Measurements from ENCODE around the gene KCNJ18.
"Not testable (repeated sequence)": the region's sequence is repeated elsewhere in the genome, so short reads cannot be mapped to it uniquely, and the experiment has no call there.

The KCNJ18 gene

GRCh38 chr17:21702940-21703640 is 10.8 kb downstream of the KCNJ18 start:
- DNase-seq (ENCODE audit: low read depth in 2 of 2): not testable (repeated sequence)

GRCh38 chr17:21703891-21704872 is 11.9 kb downstream of the KCNJ18 start:
- not testable (repeated sequence) for DNase-seq (ENCODE audit: low read depth in 2 of 2)

- DNase-seq (ENCODE audit: low read depth in 2 of 2): no peak
Measured at GRCh38 chr17:21705021-21705601, 12.8 kb downstream of the KCNJ18 start.

- not testable (repeated sequence) for DNase-seq (ENCODE audit: low read depth in 2 of 2)
Measured at GRCh38 chr17:21705746-21706145, 13.4 kb downstream of the KCNJ18 start.

DNA sequence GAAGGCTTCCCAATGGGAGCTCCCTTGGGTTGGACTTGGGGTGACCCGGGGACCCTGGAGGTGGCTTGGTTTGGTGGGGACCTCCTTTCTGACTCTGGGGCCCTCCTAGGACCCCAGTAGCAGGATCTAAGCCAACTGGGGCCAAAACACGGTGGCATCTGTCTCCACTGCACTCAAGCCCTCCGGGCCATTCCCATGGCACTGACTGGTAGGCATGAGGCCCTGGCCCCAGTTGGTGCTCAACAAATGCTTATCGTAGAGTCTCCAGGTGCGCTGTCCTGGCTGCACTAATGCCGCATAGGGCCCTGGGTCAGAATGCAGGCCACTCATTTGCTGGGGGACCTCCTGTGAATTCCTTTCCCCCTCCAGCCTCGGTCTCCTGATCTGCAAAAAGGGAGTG is 14.2 kb downstream of the KCNJ18 start:
- not testable (repeated sequence) for DNase-seq (ENCODE audit: low read depth in 2 of 2)

DNA sequence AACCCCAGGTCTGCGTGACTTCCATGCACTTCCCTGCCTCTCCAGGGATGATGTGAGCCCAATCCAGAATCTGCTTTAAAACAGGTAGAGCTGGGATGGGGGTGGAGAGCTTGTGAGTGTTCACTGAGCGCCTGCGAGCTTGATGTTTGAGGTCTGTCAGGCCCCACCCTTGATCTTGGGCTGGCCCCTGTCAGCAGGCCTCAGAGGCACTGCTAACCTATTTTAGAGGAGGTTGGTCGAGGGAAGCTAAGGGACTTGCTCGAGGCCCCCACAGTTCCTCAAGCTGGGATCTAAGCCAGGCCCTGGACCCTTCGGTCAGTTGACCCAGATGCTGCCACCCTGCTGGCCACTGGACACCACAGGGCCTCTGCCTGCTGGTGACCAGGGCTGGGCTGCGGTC is 14.8 kb downstream of the KCNJ18 start:
- DNase-seq (ENCODE audit: low read depth in 2 of 2): not testable (repeated sequence)

- DNase-seq (ENCODE audit: low read depth in 2 of 2): not testable (repeated sequence)
Measured at GRCh38 chr17:21707711-21708611, 15.6 kb downstream of the KCNJ18 start.

- DNase-seq (ENCODE audit: low read depth in 2 of 2): not testable (repeated sequence)
Measured at GRCh38 chr17:21708612-21709535, 16.6 kb downstream of the KCNJ18 start.

GRCh38 chr17:21709994-21710393 is 17.7 kb downstream of the KCNJ18 start:
- not testable (repeated sequence) for DNase-seq (ENCODE audit: low read depth in 2 of 2)

GRCh38 chr17:21710486-21710885 is 18.2 kb downstream of the KCNJ18 start:
- not testable (repeated sequence) for DNase-seq (ENCODE audit: low read depth in 2 of 2)

DNA sequence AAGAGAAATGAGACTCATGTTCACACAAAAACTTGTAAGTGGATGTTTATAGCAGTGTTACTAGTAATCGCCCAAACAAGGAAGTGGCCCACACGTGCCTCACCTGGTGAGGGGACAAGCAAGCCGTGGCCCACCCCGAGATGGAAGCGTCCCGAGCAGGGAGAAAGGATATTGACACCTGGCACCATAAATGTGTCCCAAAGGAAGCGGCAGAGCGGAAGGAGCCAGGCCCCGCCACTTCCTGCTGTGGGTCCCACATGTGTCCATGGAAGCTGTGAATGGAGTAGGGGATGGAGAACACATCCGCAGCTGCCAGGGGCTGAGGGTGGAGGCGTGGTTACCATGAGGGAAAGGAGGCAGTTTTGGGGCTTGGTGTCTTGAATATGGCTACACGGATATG is 18.9 kb downstream of the KCNJ18 start:
- DNase-seq (ENCODE audit: low read depth in 2 of 2): no peak

- DNase-seq (ENCODE audit: low read depth in 2 of 2): not testable (repeated sequence)
Measured at GRCh38 chr17:21713020-21713419, 20.7 kb downstream of the KCNJ18 start.

DNA sequence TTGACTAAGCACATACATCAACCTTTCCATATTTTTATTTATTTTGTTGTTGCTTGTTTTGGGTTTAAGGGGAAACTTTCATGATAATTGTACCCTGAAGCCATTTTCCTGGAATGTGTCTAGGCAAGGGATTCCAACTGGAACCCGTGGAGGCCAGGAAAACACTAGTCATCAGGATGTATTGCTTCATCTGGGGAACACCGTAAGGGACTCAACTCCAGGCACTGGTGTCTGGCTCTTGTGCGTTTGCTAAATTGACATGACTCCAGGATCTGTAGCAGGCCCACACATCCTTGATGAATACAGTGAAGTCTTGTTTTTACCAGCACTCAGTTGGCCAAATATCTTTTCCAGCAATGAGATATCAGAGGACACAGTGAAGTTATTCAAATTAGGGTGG is 21.3 kb downstream of the KCNJ18 start:
- not testable (repeated sequence) for DNase-seq (ENCODE audit: low read depth in 2 of 2)

DNA sequence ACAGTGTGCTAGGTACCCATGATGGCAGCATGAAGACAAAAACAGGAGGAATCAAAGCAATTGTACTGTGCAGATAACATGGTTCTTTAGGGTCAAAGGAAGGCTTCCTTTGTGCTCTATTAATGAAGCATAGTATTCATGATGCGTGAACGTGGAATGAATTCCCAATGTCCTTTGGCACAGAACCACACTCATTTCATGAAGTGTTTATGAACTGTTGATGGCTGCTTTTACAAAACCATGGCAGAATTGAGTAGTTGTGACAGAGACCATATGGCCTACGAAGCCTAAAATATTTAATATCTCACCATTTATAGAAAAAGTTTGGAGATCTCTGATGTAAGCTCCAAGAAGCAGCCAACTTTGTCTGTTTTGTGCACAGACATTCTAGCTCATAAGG is 22.4 kb downstream of the KCNJ18 start:
- DNase-seq (ENCODE audit: low read depth in 2 of 2): not testable (repeated sequence)

DNA sequence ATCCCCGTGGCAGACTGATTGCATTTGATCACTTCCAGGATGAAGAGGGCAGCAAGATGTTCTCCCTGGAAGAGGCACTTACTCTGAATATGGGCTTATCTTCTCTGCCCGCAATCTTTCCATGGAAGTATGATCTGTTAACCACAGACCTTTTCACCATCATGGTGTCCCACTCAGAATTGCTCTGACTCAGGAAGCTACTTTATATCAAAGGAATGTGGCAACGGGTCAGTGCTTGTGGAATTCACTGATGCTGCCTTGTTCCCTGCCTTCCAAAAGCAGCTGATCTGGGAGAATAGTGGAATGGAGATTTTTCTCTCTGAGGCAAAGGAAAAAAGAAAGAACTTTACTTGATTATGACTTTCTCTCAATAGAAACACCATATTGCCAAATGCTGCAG is 23.6 kb downstream of the KCNJ18 start:
- not testable (repeated sequence) for DNase-seq (ENCODE audit: low read depth in 2 of 2)

DNA sequence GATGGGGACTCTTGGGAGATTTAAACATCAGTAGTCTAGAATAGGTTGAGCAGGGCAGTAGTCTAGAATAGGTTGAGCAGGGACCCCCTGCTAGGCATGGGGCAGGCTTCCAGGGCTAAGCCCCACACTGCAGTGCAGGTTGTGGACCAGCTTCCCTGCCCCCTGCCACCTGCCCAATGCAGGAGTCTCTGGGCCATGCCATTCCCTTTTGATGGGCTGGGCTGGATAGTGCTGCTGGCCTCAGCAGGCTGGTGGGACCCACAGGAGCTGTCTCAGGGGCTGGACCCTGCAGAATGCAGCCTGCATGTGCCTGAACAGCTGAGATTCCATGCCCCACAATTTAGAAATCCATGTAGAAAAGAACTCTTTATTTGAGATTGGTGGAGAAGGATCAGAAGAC is 26.6 kb downstream of the KCNJ18 start:
- not testable (repeated sequence) for DNase-seq (ENCODE audit: low read depth in 2 of 2)

DNA sequence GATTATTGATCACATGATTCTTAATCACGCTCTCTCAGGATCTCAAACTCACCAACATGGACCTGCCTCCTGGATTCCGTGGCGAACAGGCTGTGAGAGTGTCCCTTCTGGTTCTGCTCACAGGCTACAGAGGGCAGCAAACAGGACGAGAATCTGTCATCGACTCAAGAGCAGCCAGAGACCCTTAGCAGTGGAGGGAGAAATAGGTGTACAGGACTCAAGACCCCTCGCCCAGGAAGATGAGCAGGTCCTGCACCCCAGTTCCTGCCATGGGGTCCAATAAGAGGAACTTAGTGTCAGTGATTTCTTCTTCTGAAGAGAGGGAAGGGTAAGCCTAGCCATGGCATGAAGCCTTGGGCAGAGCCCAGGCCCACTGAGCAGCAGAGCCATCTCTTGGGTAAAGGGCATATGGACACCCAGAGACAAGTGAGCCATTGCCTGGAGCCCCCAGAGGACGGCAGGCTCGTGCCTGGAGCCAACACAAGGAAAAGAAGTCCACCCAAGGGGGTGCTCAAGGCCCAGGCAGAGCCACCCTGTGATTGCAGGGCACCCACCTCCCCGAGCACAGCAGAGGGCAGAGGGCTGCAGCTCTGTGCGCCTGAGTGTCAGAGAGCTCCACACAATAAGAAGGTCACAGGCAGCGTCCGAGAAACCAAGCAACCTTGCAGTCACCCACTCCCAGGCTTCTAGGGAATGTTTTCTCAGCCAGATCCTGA is 27.3 kb downstream of the KCNJ18 start:
- not testable (repeated sequence) for DNase-seq (ENCODE audit: low read depth in 2 of 2)

- not testable (repeated sequence) for DNase-seq (ENCODE audit: low read depth in 2 of 2)
Measured at GRCh38 chr17:21720566-21720965, 28.2 kb downstream of the KCNJ18 start.

DNA sequence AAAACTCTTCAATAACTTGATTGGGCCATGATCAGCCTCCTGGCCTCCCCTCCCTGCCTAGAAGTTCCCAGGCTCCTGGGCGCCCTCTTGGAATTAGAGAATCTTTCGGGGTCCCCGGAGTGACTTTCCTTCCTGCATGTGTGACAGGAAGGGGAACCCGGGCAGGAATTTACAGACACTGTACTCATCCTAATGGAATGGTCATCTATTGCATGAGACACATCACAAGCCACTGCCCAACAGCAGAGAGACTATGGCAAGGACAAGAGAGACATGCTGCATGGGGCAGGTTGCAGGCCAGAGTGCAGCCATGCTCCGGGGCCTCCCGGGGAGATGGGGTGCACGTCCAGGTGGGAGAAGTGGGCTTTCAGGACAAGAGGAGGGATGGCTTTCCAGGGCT is 29.9 kb downstream of the KCNJ18 start:
- DNase-seq (ENCODE audit: low read depth in 2 of 2): not testable (repeated sequence)
